H7 (cell line): ENCODE data around the gene CORO2B. TPM values are rescaled to one million over a fixed set of nuclear protein-coding genes. Genes with fewer than 3 reads are reported as not detected.

Experiments
- DNase-seq: peaks from one replicate; pipeline ENCODE4 v3.0.0; 2012
- H3K27me3 ChIP-seq: 2 replicates; pipeline ENCODE4 v1.6.0; 2011; ENCODE audit warnings: mild to moderate bottlenecking, low read length; ENCODE audit not compliant: control insufficient read depth, insufficient read depth
- H3K36me3 ChIP-seq: replicated peaks from 2 replicates; pipeline ENCODE4 v1.5.1; 2011; ENCODE audit warnings: low read length; ENCODE audit not compliant: control insufficient read depth, insufficient read depth
- H3K4me3 ChIP-seq: 2 replicates; pipeline ENCODE4 v1.5.1; 2011; ENCODE audit warnings: low read depth, mild to moderate bottlenecking, control low read depth, low read length, moderate library complexity; ENCODE audit not compliant: insufficient read depth
- total RNA-seq: library from RNA; depleted of rRNA; stranded (reverse); fragments of >200 nt; shearing (Covaris generic); gene quantifications from 2 replicates; pipeline ENCODE4 v1.2.3, GENCODE V29; 2014

Gene CORO2B
- total RNA-seq, 1 experiment from 2014 or later: 5.4 TPM

- no peaks in the 10 kb centered on the region for H3K36me3 ChIP-seq
- no peaks in the 10 kb centered on the region for H3K27me3 ChIP-seq
- no peak overlapping the region for H3K4me3 ChIP-seq
- no peak for DNase-seq
Measured at GRCh38 chr15:68587769-68588385, 9.1 kb downstream of the CORO2B start.

GRCh38 chr15:68589053-68589452, 10.3 kb downstream of the CORO2B start:
- no peak for DNase-seq
- H3K27me3 ChIP-seq: no peaks in the 10 kb centered on the region
- H3K4me3 ChIP-seq: no peak overlapping the region
- no peaks in the 10 kb centered on the region for H3K36me3 ChIP-seq

- Histone ChIP-seq H3K27me3 (no peaks in the 10 kb centered on the region), H3K4me3 (no peak overlapping the region), H3K36me3 (no peaks in the 10 kb centered on the region)
- DNase-seq: no peak
Measured at GRCh38 chr15:68589783-68590710, 11.3 kb downstream of the CORO2B start.

- H3K36me3 ChIP-seq: no peaks in the 10 kb centered on the region
- H3K4me3 ChIP-seq: no peak overlapping the region
- no peaks in the 10 kb centered on the region for H3K27me3 ChIP-seq
- DNase-seq: no peak
Measured at GRCh38 chr15:68590721-68591389, 12.1 kb downstream of the CORO2B start.

- no peak for DNase-seq
- Histone ChIP-seq H3K4me3 (no peak overlapping the region), H3K27me3 (no peaks in the 10 kb centered on the region), H3K36me3 (no peaks in the 10 kb centered on the region)
Measured at GRCh38 chr15:68592054-68592453, 13.3 kb downstream of the CORO2B start.

- Histone ChIP-seq H3K4me3 (no peak overlapping the region), H3K36me3 (no peaks in the 10 kb centered on the region), H3K27me3 (no peaks in the 10 kb centered on the region)
- no peak for DNase-seq
Measured at GRCh38 chr15:68592544-68592943, 13.8 kb downstream of the CORO2B start.

- Histone ChIP-seq H3K4me3 (no peak overlapping the region), H3K36me3 (no peaks in the 10 kb centered on the region), H3K27me3 (no peaks in the 10 kb centered on the region)
- DNase-seq: no peak
Measured at GRCh38 chr15:68593341-68593740, 14.5 kb downstream of the CORO2B start.

- no peak overlapping the region for H3K4me3 ChIP-seq
- no peak for DNase-seq
- no peaks in the 10 kb centered on the region for H3K27me3 ChIP-seq
- no peaks in the 10 kb centered on the region for H3K36me3 ChIP-seq
Measured at GRCh38 chr15:68593828-68594532, 15.2 kb downstream of the CORO2B start.

- DNase-seq: no peak
- H3K4me3 ChIP-seq: no peak overlapping the region
Measured at GRCh38 chr15:68594533-68595259, 15.9 kb downstream of the CORO2B start.

GRCh38 chr15:68595260-68595564, 16.4 kb downstream of the CORO2B start:
- DNase-seq: no peak
- H3K27me3 ChIP-seq: no peaks in the 10 kb centered on the region
- no peak overlapping the region for H3K4me3 ChIP-seq
- H3K36me3 ChIP-seq: no peaks in the 10 kb centered on the region

More at GRCh38 chr15:68594533-68595259, 15.9 kb downstream of the CORO2B start:
- Histone ChIP-seq H3K36me3 (no peaks in the 10 kb centered on the region), H3K27me3 (no peaks in the 10 kb centered on the region)

GRCh38 chr15:68595761-68596160, 17.0 kb downstream of the CORO2B start:
- no peaks in the 10 kb centered on the region for H3K27me3 ChIP-seq
- no peak overlapping the region for H3K4me3 ChIP-seq
- no peak for DNase-seq
- H3K36me3 ChIP-seq: no peaks in the 10 kb centered on the region

- H3K4me3 ChIP-seq: no peak overlapping the region
- DNase-seq: no peak
Measured at GRCh38 chr15:68596691-68597090, 17.9 kb downstream of the CORO2B start.

GRCh38 chr15:68597581-68597980, 18.8 kb downstream of the CORO2B start:
- H3K36me3 ChIP-seq: no peaks in the 10 kb centered on the region
- H3K27me3 ChIP-seq: 0 out of 2 replicates have a peak, but pooled peaks cover 2% of the 10 kb centered on the region
- H3K4me3 ChIP-seq: no peak overlapping the region
- no peak for DNase-seq

More at GRCh38 chr15:68596691-68597090, 17.9 kb downstream of the CORO2B start:
- H3K36me3 ChIP-seq: no peaks in the 10 kb centered on the region
- H3K27me3 ChIP-seq: 0 out of 2 replicates have a peak, but pooled peaks cover 2% of the 10 kb centered on the region
